GM10847 (cell line): Measurements from ENCODE around the gene ESPN.

Experiments
- POLR2A ChIP-seq: IDR thresholded peaks from 2 replicates; pipeline ENCODE4 v1.6.1; 2011; ENCODE audit not compliant: insufficient read length; ENCODE audit errors: extremely low read depth

Gene ESPN

GRCh38 chr1:6401673-6402072, 22.9 kb upstream of the ESPN start:
- TF ChIP-seq POLR2A = no peak

DNA sequence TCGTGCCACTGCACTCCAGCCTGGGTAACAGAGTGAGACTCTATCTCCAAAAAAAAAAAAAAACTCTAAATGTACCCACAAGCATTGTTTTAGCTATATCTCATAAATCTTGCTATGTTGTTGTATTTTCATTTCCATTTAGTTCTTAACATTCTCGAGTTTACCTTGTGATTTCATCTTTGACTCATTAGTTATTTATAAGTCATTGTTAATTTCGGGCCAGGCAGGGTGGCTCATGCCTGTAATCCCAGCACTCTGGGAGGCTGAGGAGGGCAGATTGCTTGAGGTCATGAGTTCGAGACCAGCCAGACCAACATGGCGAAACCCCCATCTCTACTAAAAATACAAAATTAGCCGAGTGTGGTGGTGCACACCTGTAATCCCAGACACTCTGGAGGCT, 16.6 kb upstream of the ESPN start:
- TF ChIP-seq POLR2A = no peak

DNA sequence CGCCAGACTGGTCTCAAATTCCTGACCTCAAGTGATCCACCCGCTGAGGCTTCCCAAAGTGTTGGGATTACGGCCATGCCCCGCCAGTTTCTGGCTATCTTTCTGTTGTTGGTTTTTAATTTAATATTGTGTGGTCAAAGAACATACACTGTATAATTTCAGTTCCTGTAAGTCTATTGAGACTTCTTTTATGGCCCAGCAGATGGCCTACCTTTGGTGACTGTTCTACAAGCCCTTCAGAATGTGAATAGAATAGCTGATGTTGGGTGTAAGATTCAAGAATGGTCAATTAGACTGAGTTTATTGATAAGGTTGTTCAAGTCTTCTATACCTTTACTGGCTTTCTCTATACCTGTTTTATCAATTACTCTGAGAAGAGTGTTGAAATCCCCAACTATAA, 15.5 kb upstream of the ESPN start:
- no peak for TF ChIP-seq POLR2A

DNA sequence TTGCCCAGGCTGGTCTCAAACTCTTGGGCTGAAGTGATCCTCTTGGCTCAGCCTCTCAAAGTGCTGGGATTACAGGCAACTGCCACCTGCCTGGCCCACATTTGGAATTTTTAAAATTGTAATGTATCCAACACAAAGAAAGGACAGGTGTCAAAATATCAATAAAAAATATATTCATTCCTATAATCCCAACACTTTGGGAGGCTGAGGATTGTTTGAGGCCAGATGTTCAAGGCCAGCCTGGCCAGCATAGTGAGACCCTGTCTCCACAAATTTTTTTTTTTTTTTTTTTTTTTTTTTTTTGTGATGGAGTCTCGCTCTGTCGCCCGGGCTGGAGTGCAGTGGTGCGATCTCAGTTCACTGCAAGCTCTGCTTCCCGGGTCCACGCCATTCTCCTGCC, 14.8 kb upstream of the ESPN start:
- TF ChIP-seq POLR2A = no peak

- no peak for TF ChIP-seq POLR2A
These were observed 14.2 kb upstream of the ESPN start for GRCh38 chr1:6410248-6410893.

DNA sequence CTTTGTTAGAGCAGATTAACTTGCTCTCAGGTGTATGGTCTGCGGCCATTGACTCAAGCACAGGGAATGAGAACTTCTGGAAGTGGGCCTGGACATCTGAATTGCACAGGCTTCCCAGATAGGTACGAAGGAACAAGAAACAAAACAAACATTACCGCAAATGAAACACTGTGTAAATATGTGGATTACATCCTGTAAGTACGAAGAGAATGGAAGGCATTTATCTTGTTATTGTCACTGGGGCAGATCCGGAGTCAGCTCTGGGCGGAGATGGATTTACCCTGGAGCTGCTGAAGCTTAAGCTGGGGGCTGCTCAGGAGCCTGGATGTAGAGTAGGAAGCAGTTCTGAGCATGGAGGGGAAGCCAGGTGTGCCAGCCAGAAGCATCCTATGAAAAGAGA, 11.7 kb upstream of the ESPN start:
- TF ChIP-seq POLR2A = no peak

GRCh38 chr1:6414443-6414844, 10.1 kb upstream of the ESPN start:
- no peak for TF ChIP-seq POLR2A

- TF ChIP-seq POLR2A = no peak
These were observed 9.5 kb upstream of the ESPN start for GRCh38 chr1:6414881-6415626.

DNA sequence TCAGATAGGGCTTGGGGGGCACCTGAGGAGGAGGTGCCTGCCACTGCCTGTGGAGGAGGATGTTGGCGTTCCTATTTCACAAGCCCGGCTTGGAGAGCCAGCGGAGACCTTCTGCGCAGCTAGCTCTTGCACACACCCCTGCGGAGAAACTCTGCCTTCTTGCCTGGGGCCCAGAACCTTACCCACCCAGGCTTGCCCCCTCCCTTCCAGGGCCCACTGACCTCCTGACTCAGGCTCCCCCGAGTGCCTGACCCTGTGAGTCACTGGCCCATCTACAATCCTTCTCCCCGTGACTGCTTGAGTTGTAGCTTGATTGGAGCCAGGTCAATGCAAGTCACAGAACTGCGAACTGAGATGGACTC, 8.3 kb upstream of the ESPN start:
- TF ChIP-seq POLR2A = no peak

GRCh38 chr1:6416906-6417305, 7.7 kb upstream of the ESPN start:
- no peak for TF ChIP-seq POLR2A

DNA sequence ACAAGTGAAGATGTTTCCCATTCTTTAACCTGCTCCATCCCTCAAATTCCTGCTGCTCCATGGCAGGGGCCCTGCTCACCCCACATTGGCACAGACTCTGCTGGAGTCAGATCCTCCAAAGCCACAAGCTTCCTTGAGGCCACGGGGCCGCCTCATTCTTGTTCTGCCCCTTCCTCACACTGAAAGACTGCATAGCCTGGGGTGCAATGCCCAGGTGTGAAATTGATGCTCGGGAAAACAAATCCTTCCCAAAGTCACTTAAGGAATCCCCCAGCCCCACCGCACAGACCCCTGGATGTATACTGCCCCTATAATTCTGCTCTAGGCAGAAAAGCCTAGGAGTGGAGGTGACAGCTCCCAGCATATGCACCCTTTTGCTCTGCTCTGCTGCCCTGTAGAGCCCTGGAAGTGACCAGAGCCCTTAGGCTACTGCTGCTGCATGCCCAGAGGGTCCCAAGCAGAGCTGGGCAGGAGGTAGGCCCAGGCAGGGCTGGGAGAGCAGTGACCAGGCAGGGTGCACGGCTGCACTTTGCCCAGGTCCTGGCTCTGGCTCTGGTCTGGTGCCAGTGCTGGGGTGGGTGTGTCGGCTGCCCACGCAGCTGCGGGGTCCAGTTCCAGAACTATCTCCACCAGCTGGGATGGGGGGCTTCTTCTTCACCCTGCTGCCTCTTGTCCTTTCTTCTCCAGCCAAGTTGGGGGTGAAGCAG, 6.5 kb upstream of the ESPN start:
- no peak for TF ChIP-seq POLR2A

- no peak for TF ChIP-seq POLR2A
These were observed 5.7 kb upstream of the ESPN start for GRCh38 chr1:6418668-6419396.

DNA sequence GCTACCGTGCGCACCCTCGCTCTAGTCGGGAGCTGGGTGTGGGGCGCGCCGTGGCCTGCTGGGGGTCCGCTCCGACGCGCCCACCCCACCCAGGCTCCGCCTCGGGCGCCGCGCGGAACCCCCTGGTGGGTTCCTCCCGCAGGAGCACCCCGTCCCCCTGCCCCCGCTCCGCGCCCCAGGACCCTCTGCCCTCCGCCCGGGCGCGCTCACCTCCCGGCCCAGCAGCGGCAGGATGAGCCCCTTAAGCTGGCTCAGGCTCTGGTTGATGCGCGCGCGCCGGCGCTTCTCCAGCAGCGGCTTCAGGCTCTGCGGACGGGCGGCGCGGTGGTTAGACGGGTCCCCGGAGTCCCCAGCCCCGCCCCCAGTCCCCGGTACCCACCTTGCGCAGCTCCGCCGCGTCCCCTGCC, 5.2 kb upstream of the ESPN start:
- TF ChIP-seq POLR2A = no peak

DNA sequence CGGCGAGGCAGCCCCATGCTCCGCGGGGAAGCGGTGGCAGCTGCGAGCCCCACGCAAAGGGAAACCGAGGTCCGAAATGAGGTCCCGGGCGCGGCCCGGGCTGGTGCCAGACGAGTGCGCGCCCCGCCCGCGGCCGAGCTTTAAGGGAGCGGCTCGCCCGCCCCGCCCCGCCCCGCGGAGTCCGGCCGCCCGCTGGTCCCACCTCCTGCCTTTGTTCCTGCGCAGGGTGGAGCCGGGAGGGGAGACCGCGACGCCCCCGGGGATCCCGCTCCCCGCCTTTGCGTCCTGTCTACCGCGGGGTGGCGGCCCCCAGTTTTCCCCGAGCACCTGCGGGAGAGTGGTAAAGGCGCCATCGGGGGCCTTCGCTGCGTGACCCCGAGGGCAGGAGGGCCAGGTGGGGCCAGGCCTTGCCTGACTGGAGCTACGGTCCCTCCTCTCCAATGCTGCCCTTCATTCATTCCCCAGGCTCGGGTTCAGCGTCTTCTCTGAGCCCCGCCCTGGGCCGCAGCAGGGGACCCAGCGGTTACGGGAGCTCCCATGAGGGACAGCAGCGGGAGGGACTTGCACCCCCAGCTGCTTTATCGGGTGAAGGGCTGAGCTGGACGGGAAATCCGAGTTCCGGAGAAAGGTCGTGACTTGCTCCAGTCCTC, 4.6 kb upstream of the ESPN start, which contains the start of gene HES2:
Gene HES2, minus strand, starts transcription at position 116 of the 650 bp plus-strand sequence. Its CDS starts 99 bp downstream, at position 17.
- TF ChIP-seq POLR2A = no peak

GRCh38 chr1:6420454-6421042, 4.0 kb upstream of the ESPN start:
- TF ChIP-seq POLR2A = no peak

DNA sequence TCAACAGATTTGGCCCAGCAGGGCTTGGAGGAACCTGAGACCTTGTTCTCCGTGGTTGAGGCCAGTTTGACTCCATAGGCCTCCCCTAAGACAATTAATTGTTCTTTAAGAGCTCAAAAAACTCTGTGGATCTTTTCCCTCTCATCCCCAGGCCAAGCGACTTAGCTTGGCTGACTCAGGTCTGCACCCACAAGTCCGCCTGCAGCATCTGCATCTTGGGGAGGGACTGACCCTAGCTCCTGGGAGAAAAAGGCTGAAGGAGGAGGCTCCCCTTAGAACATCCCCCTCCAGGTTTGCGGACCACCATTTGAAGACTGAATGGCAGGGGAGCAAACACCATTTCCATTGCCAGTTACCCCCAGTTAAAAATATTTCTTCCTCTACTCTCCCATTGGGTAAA, 3.3 kb upstream of the ESPN start:
- no peak for TF ChIP-seq POLR2A
